Panc1 (cell line): ENCODE results near the gene DISP1. TPM values are rescaled to one million over a fixed set of nuclear protein-coding genes. Genes with fewer than 3 reads are reported as not detected.

Experiments
- ATAC-seq: fragments of 200-7000 bp; cut with Tn5 transposase; 2 replicates; pipeline ENCODE4 v1.9.1; 2020; ENCODE audit warnings: mild to moderate bottlenecking, moderate library complexity
- BruUV-seq: library from RNA; stranded (reverse); fragments of 400-500 nt; replicated peaks from 2 replicates; lab custom pipeline; 2021; lab: Mats Ljungman, UMichigan
- CTCF ChIA-PET: fragments of 300-600 bp; sonication (Branson Sonifier 250); formaldehyde crosslinking; loops from one replicate; lab custom pipeline; 2022; ENCODE audit warnings: antibody characterized with exemption; lab: Charles Lee
- POLR2A ChIA-PET: fragments of 300-600 bp; sonication (Branson Sonifier 250); formaldehyde crosslinking; loops from one replicate; lab custom pipeline; 2022; ENCODE audit warnings: antibody characterized with exemption; lab: Charles Lee
- DNase-seq: peaks from one replicate; pipeline ENCODE4 v3.0.0-alpha.2; 2010; ENCODE audit warnings: low read depth, low spot score
- H3K27ac ChIP-seq: 2 replicates; pipeline ENCODE4 v1.5.1; 2011; ENCODE audit warnings: mild to moderate bottlenecking, low read length, inconsistent platforms
- H3K27me3 ChIP-seq: fragments of 200-500 bp; sonication (Bioruptor generic); 2 replicates; pipeline ENCODE4 v1.6.0; 2014; ENCODE audit warnings: low read length, inconsistent platforms; ENCODE audit not compliant: control insufficient read depth, insufficient read depth
- H3K36me3 ChIP-seq: fragments of 200-500 bp; sonication (Bioruptor generic); 2 replicates; pipeline ENCODE4 v1.5.1; 2014; ENCODE audit warnings: inconsistent platforms, mild to moderate bottlenecking, low read length, moderate library complexity; ENCODE audit not compliant: control insufficient read depth, insufficient read depth
- H3K4me1 ChIP-seq: 2 replicates; pipeline ENCODE4 v1.5.1; 2011; ENCODE audit warnings: inconsistent platforms, mild to moderate bottlenecking, low read length, moderate library complexity; ENCODE audit not compliant: control insufficient read depth, insufficient read depth
- H3K4me3 ChIP-seq, 2 experiments: 2 replicates each; pipeline ENCODE4 v1.5.1; 2011 to 2012; ENCODE audit warnings: low read depth in 2 of 2, low read length in 2 of 2, mild to moderate bottlenecking in 2 of 2, inconsistent platforms in 1 of 2, moderate library complexity in 1 of 2
- H3K9me3 ChIP-seq: fragments of 200-500 bp; sonication (Bioruptor generic); 2 replicates; pipeline ENCODE4 v1.5.1; 2014; ENCODE audit warnings: low read depth, mild to moderate bottlenecking, inconsistent platforms, low read length, moderate library complexity; ENCODE audit not compliant: control insufficient read depth, insufficient read depth
- CTCF ChIP-seq: fragments of 450-650 bp; IDR thresholded peaks from 2 replicates; pipeline ENCODE4 v1.5.1; 2017; ENCODE audit warnings: mild to moderate bottlenecking
- POLR2AphosphoS5 ChIP-seq: IDR thresholded peaks from 2 replicates; pipeline ENCODE4 v1.6.1; 2012; ENCODE audit warnings: mild to moderate bottlenecking, low read depth, low read length, moderate library complexity
- REST ChIP-seq, 2 experiments: IDR thresholded peaks; 2 replicates each; pipeline ENCODE4 v1.6.1; 2011 to 2012; ENCODE audit warnings: low read depth in 2 of 2, control low read depth in 1 of 2, low read length in 1 of 2, mild to moderate bottlenecking in 1 of 2, moderate library complexity in 1 of 2; ENCODE audit not compliant: insufficient read depth in 1 of 2
- SIN3A ChIP-seq: IDR thresholded peaks from 2 replicates; pipeline ENCODE4 v1.6.1; 2012; ENCODE audit warnings: low read depth, mild to moderate bottlenecking, low read length, moderate library complexity, borderline replicate concordance; ENCODE audit not compliant: insufficient read depth
- TCF7L2 ChIP-seq: IDR thresholded peaks from 2 replicates; pipeline ENCODE4 v1.6.1; 2011; ENCODE audit warnings: mild to moderate bottlenecking, low read depth, low read length, inconsistent platforms
- in situ Hi-C: cut with HindIII; loops from 2 replicates; pipeline ENCODE4 v1.10.0; 2016; ENCODE audit warnings: low sequenced_read_pairs, low pct_unique_long_range_greater_than_20kb
- intact Hi-C: fragments of 100-400 bp; cut with micrococcal nuclease; formaldehyde crosslinking; loops from one replicate; pipeline ENCODE4 v1.10.0; 2022; ENCODE audit not compliant: unreplicated experiment
- total RNA-seq: library from RNA; stranded (reverse); gene quantifications from one replicate; pipeline ENCODE4 v1.2.1, GENCODE V29; 2021; ENCODE audit not compliant: unreplicated experiment

The DISP1 gene
- total RNA-seq, 1 experiment from 2014 or later: 4.2 TPM

- no peaks in the 10 kb centered on the region for H3K9me3 ChIP-seq
- ChIA-PET CTCF (no interaction called here), POLR2A (no interaction called here)
- no peak overlapping the region for H3K4me3 ChIP-seq
- no peak overlapping the region for H3K27ac ChIP-seq
- no peak for TF ChIP-seq SIN3A
- TF ChIP-seq REST (IDR thresholded peaks at IDR 0.05; ENCODE audit: insufficient read depth in 1 of 2, low read depth in 2 of 2, low read length in 1 of 2): no peak
- TF ChIP-seq CTCF: no peak
- TF ChIP-seq POLR2AphosphoS5: no peak
- TF ChIP-seq TCF7L2: no peak
- ATAC-seq (no peak), DNase-seq (no peak)
- intact Hi-C loops: no loop called here
- no peaks in the 10 kb centered on the region for H3K4me1 ChIP-seq
- no peaks in the 10 kb centered on the region for H3K36me3 ChIP-seq
- BruUV-seq: no TSS peak
- no peaks in the 10 kb centered on the region for H3K27me3 ChIP-seq
- in situ Hi-C loops: no loop called here
Observed at GRCh38 chr1:222785529-222785928, 29.3 kb upstream of the DISP1 start.

GRCh38 chr1:222786121-222786520 lies 28.7 kb upstream of the DISP1 start:
- TF ChIP-seq POLR2AphosphoS5 (no peak), TCF7L2 (no peak), REST (IDR thresholded peaks at IDR 0.05; ENCODE audit: insufficient read depth in 1 of 2, low read depth in 2 of 2, low read length in 1 of 2) (no peak), CTCF (no peak), SIN3A (no peak)
- CTCF ChIA-PET: no interaction called here
- BruUV-seq: no TSS peak
- H3K36me3 ChIP-seq: no peaks in the 10 kb centered on the region
- no peaks in the 10 kb centered on the region for H3K27me3 ChIP-seq
- no peak overlapping the region for H3K4me3 ChIP-seq
- DNase-seq (no peak), ATAC-seq (no peak)
- in situ Hi-C loops (no loop called here), intact Hi-C loops (no loop called here)
- no peak overlapping the region for H3K27ac ChIP-seq
- H3K9me3 ChIP-seq: no peaks in the 10 kb centered on the region
- POLR2A ChIA-PET: no interaction called here
- no peaks in the 10 kb centered on the region for H3K4me1 ChIP-seq
